CD4-positive, alpha-beta T cell treated with Interleukin-6 at 100 ng/mL for 8 hours (primary cell): ENCODE data around the gene EEIG2.
"Not testable (repeated sequence)": the region's sequence is repeated elsewhere in the genome, so short reads cannot be mapped to it uniquely, and the experiment has no call there.

Experiments
- DNase-seq: peaks from one replicate; pipeline ENCODE4 v3.0.0-alpha.2; 2020; ENCODE audit warnings: mixed read lengths, low spot score

Gene EEIG2

GRCh38 chr1:108547493-108547892 lies 12.4 kb upstream of the EEIG2 start:
- DNase-seq = not testable (repeated sequence)

- DNase-seq = no peak
Observed at GRCh38 chr1:108551137-108551862, 8.6 kb upstream of the EEIG2 start.

GRCh38 chr1:108553905-108554304 lies 6.0 kb upstream of the EEIG2 start:
- DNase-seq = no peak

- DNase-seq = no peak
Observed at GRCh38 chr1:108554682-108555427, 5.0 kb upstream of the EEIG2 start.

- DNase-seq = no peak
Observed at GRCh38 chr1:108556066-108556465, 3.8 kb upstream of the EEIG2 start.

GRCh38 chr1:108556499-108556898 lies 3.4 kb upstream of the EEIG2 start:
- DNase-seq = no peak

GRCh38 chr1:108557296-108557695 lies 2.6 kb upstream of the EEIG2 start:
- no peak for DNase-seq

GRCh38 chr1:108560189-108560873 lies 431 bp downstream of the EEIG2 start:
- DNase-seq = no peak

GRCh38 chr1:108560874-108561459 lies 1.1 kb downstream of the EEIG2 start:
- peak; percentile 34 for DNase-seq

- peak; percentile 86 for DNase-seq
Observed at GRCh38 chr1:108561689-108562326, 1.9 kb downstream of the EEIG2 start.

GRCh38 chr1:108563808-108564207 lies 3.9 kb downstream of the EEIG2 start:
- no peak for DNase-seq

- DNase-seq = no peak
Observed at GRCh38 chr1:108565081-108565480, 5.2 kb downstream of the EEIG2 start.

GRCh38 chr1:108565512-108565911 lies 5.6 kb downstream of the EEIG2 start:
- DNase-seq = no peak

- DNase-seq = no peak
Observed at GRCh38 chr1:108568589-108568988, 8.7 kb downstream of the EEIG2 start.

- no peak for DNase-seq
Observed at GRCh38 chr1:108569097-108569728, 9.3 kb downstream of the EEIG2 start.

- DNase-seq = peak; percentile 39
Observed at GRCh38 chr1:108570128-108570527, 10.2 kb downstream of the EEIG2 start.

- no peak for DNase-seq
Observed at GRCh38 chr1:108570998-108571401, 11.1 kb downstream of the EEIG2 start.

GRCh38 chr1:108572182-108572581 lies 12.3 kb downstream of the EEIG2 start:
- no peak for DNase-seq

GRCh38 chr1:108573183-108573582 lies 13.3 kb downstream of the EEIG2 start:
- DNase-seq = no peak

- no peak for DNase-seq
Observed at GRCh38 chr1:108574008-108574407, 14.1 kb downstream of the EEIG2 start.

GRCh38 chr1:108575375-108575774 lies 15.5 kb downstream of the EEIG2 start:
- DNase-seq = no peak
